Stimulated activated CD8-positive, alpha-beta memory T cell treated with anti-CD3 and anti-CD28 coated beads, Interleukin-4, amount 100 ng/mL, for 24 hours (primary cell): Measurements from ENCODE around the gene HMGA1.
A peak's percentile ranks its signal among the peaks of the same experiment; 100 is the strongest.
"Not testable (repeated sequence)": the region's sequence is repeated elsewhere in the genome, so short reads cannot be mapped to it uniquely, and the experiment has no call there.

Experiments
- DNase-seq: peaks from one replicate; pipeline ENCODE4 v3.0.0-alpha.2; 2020; ENCODE audit warnings: low read depth

The HMGA1 gene

GRCh38 chr6:34240329-34241248 is 3.9 kb downstream of the HMGA1 start:
- no peak for DNase-seq

GRCh38 chr6:34241351-34242215 is 4.9 kb downstream of the HMGA1 start:
- no peak for DNase-seq

GRCh38 chr6:34242252-34243130 is 5.8 kb downstream of the HMGA1 start:
- no peak for DNase-seq

DNA sequence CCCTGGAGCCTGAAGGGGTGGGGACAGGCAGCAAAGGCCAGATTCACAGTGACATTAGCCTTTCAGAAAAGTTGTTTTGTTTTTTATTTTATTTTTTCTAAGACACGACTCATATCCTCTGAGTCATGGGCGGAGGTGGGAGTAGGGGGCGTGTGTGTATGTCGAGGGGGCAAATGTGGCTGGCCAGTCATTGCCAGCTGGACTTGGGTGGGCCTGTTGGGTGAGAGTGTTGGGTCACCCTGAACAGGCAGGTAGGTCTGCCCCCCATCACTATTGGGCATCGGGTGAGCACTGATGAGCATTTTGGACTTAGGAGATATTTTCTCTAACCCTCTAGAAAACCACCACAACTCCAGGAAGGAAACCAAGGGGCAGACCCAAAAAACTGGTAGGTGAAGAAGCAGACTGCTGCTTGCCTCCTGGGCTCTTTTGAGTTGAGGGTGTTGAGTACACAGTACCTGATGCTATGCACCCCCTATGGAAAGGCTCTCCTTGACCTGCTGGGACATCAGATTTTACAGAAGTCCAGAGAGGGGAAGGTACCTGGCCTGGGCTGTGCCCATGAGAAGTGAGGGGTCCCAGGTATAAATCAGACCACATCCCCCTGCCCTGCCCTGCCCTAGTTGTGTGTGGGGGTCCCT is 6.6 kb downstream of the HMGA1 start:
- no peak for DNase-seq

- peak; percentile 54 for DNase-seq
These were observed 7.5 kb downstream of the HMGA1 start for GRCh38 chr6:34243901-34244884.

DNA sequence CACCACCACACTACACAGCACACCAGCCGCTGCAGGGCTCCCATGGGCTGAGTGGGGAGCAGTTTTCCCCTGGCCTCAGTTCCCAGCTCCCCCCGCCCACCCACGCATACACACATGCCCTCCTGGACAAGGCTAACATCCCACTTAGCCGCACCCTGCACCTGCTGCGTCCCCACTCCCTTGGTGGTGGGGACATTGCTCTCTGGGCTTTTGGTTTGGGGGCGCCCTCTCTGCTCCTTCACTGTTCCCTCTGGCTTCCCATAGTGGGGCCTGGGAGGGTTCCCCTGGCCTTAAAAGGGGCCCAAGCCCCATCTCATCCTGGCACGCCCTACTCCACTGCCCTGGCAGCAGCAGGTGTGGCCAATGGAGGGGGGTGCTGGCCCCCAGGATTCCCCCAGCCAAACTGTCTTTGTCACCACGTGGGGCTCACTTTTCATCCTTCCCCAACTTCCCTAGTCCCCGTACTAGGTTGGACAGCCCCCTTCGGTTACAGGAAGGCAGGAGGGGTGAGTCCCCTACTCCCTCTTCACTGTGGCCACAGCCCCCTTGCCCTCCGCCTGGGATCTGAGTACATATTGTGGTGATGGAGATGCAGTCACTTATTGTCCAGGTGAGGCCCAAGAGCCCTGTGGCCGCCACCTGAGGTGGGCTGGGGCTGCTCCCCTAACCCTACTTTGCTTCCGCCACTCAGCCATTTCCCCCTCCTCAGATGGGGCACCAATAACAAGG is 8.5 kb downstream of the HMGA1 start:
- DNase-seq: not testable (repeated sequence)

- DNase-seq: not testable (repeated sequence)
These were observed 9.1 kb downstream of the HMGA1 start for GRCh38 chr6:34245761-34246140.

DNA sequence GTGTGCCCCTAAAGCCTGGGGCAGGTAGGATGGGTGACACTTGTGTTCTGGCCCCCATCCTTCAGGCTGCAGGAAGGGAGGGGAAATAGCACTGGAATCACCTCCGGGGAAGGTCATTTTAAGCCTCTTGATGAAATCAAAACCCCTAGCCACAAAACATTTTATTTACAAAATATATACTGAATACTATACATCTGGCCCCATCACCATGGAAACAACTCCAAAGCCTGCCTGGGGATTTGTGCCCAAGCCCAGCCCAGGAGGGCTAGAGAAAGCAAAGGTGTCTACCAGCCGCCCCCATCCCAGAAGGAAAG is 9.5 kb downstream of the HMGA1 start:
- no peak for DNase-seq

DNA sequence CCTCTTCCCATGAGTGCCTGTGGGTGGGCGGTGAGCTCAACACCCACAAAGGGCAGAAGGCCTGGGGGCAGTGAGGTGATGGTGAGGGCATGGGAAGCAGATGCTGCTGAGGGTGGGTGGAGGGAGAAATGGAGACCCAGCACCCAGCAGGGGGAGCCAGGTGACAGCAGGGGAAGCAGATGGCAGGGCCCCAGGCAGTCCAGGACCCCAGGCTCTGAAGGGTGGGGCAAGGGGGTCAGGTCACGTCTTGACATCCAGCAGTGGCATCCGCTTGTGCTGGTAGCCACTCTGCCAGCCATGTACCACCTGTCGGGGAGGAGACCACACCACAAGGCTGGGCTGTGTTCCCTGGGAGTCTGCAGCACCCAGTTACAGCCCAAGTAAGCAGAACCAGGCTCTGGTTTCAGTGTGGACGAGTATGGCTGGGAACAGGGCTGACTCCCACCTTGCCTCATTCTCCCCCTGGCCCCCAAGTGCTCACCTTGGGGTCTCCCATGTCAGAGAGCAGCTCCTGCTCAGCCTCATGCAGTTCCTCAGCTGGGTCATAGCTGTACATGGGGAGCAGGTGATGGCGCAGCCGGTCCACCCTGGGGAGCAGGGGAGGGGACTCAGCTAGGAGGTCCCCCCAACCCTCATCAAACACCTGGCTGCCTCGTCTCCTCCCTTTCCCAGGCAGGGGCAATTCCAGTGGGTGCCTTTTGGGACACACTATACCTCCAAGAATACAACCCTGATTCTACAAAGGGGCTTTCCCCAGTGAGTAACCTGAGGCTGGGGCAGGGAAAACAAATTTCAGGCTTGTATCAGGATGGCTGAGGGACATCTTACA is 10.1 kb downstream of the HMGA1 start:
- DNase-seq: peak; percentile 46

DNA sequence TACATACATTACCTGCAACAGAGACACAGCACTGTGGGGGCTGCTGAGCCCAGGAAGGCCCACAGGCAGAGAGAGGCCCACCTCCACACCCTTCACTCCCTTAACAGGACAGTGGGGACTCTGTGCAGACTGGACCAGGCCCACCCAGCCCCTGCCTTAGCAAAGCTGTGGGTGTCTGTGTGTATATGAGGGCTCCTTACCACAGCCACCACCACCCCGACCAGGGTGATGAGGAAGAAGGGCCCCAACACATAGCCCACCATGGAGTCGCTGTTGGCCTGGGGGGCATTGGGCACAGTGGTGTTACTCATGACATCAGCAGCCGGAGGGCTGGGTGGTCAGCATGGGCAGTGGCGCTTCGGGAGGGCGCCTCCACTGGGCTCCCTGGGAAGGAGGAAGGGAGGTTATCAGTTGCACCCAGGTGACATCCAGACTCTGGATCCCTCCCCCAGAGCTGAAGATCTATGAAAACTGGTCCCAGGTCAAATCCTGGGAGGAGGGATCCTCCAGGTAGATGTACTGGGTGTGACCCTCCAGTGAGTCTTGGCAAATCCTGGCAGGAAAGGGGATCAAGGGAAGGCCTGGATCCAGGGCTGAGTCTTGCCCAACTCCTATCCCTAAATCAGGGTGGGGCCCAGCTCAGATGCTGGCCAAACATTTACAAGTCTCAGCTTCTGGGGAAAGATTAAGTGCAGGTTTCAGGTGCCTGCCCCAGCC is 11.0 kb downstream of the HMGA1 start:
- DNase-seq: no peak

DNA sequence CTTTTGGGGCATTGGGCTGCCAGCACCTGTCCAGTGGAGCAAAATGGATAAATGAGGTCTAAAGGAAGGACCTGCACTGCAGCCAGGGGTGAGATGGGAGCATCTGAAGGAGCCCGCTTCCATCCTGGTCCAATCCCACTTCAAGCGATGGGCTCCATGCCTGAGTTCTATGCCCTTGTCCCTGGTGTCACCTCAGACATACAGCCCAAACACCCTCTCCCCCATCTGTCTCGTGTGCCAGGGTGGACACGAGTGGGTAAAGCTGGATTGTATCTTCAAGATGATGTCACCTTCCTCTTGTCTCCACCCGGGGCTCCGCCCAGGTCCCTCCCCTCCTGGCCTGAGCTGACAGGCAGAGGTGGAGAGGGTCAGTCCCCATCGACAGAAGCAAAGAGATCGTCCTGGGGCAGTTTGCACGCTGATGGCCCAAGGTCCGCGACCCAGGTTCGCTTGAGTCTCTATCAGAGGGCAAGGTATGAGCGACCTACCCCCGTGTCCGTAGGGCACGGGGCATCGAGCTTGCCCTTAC is 11.6 kb downstream of the HMGA1 start:
- no peak for DNase-seq

- peak; percentile 96 for DNase-seq
These were observed 12.2 kb downstream of the HMGA1 start, which contains the start of gene SMIM29 for GRCh38 chr6:34248727-34249468. Gene SMIM29, minus strand, starts transcription at chr6:34249006. Its CDS starts 1,215 bp downstream, at chr6:34247791.

GRCh38 chr6:34249469-34250261 is 13.0 kb downstream of the HMGA1 start:
- DNase-seq: no peak

GRCh38 chr6:34252395-34252794 is 15.7 kb downstream of the HMGA1 start:
- not testable (repeated sequence) for DNase-seq

GRCh38 chr6:34259529-34260069 is 22.9 kb downstream of the HMGA1 start:
- DNase-seq: no peak
